HCT116 (cell line): Measurements from ENCODE around the gene ZCCHC3. TPM values are rescaled to one million over a fixed set of nuclear protein-coding genes. Genes with fewer than 3 reads are reported as not detected.

ENCODE experiments used
- ATAC-seq: fragments of 200-7000 bp; cut with Tn5 transposase; 2 replicates; pipeline ENCODE4 v1.9.1; 2020; ENCODE audit warnings: mild to moderate bottlenecking, moderate library complexity
- BruUV-seq: library from RNA; stranded (reverse); fragments of 400-500 nt; replicated peaks from 2 replicates; lab custom pipeline; 2021; lab: Mats Ljungman, UMichigan
- CTCF ChIA-PET: fragments of 300-600 bp; sonication (Branson Sonifier 250); formaldehyde crosslinking; loops from one replicate; lab custom pipeline; 2021; ENCODE audit warnings: antibody characterized with exemption; lab: Charles Lee
- POLR2A ChIA-PET: fragments of 300-600, 350-600 bp; sonication (Branson Sonifier 250); formaldehyde crosslinking; loops from one replicate; lab custom pipeline; 2021; ENCODE audit warnings: antibody characterized with exemption; lab: Charles Lee
- RAD21 ChIA-PET, 2 experiments: fragments of 300-600 bp; sonication (Branson Sonifier 250); formaldehyde crosslinking; loops; one replicate each; lab custom pipeline; 2023; ENCODE audit warnings: low total read pairs in 2 of 2; ENCODE audit not compliant: uncharacterized antibody in 2 of 2, unreplicated experiment in 2 of 2, low non-redundant PET in 1 of 2; lab: Charles Lee
- DNase-seq: peaks from one replicate; pipeline ENCODE4 v3.0.0-alpha.2; 2010; ENCODE audit warnings: low read depth, low spot score
- H2AFZ ChIP-seq: fragments of 200-600 bp; shearing (Covaris generic), sonication (generic); 2 replicates; pipeline ENCODE4 v1.6.1; 2017; ENCODE audit warnings: low read depth, mixed run types, mixed read lengths, antibody characterized with exemption, low read length; ENCODE audit not compliant: poor library complexity, severe bottlenecking
- H3K27ac ChIP-seq: 2 replicates; pipeline ENCODE4 v1.5.1; 2012; ENCODE audit warnings: low read depth, low read length
- H3K27me3 ChIP-seq: fragments of 200-600 bp; sonication (generic); 2 replicates; pipeline ENCODE4 v1.6.1; 2016; ENCODE audit warnings: mixed run types, low read length, mixed read lengths; ENCODE audit not compliant: insufficient read depth
- H3K36me3 ChIP-seq, 2 experiments: fragments of 200-500 bp in 1 of 2; fragments of 200-600 bp in 1 of 2; sonication (Bioruptor generic) in 1 of 2; sonication (generic) in 1 of 2; 2 replicates each; pipeline versions ENCODE4 v1.5.1 to v1.6.1; 2014 to 2016; ENCODE audit warnings: low read length in 2 of 2, inconsistent platforms in 1 of 2, mixed read lengths in 1 of 2, mixed run types in 1 of 2; ENCODE audit not compliant: insufficient read depth in 2 of 2, control insufficient read depth in 1 of 2
- H3K4me1 ChIP-seq, 2 experiments: fragments of 200-600 bp in 1 of 2; sonication (generic) in 1 of 2; 2 replicates each; pipeline versions ENCODE4 v1.5.1 to v1.6.1; 2012 to 2017; ENCODE audit warnings: low read length in 2 of 2, inconsistent platforms in 1 of 2, mild to moderate bottlenecking in 1 of 2, mixed read lengths in 1 of 2, mixed run types in 1 of 2, moderate library complexity in 1 of 2; ENCODE audit not compliant: insufficient read depth in 2 of 2, control insufficient read depth in 1 of 2
- H3K4me2 ChIP-seq: fragments of 200-600 bp; sonication (generic); 2 replicates; pipeline ENCODE4 v1.6.1; 2017; ENCODE audit warnings: mixed run types, low read length, mixed read lengths
- H3K4me3 ChIP-seq, 2 experiments: fragments of 200-600 bp in 1 of 2; sonication (generic) in 1 of 2; replicated peaks in 1 of 2; 2 replicates each; pipeline ENCODE4 v1.5.1; 2011 to 2016; ENCODE audit warnings: low read length in 2 of 2, control low read depth in 1 of 2, low read depth in 1 of 2, mild to moderate bottlenecking in 1 of 2, mixed read lengths in 1 of 2, mixed run types in 1 of 2
- H3K79me2 ChIP-seq: fragments of 200-600 bp; sonication (generic); 2 replicates; pipeline ENCODE4 v1.6.1; 2017; ENCODE audit warnings: mild to moderate bottlenecking, mixed run types, low read length, moderate library complexity, mixed read lengths; ENCODE audit not compliant: insufficient read depth
- H3K9ac ChIP-seq: fragments of 200-600 bp; sonication (generic); 2 replicates; pipeline ENCODE4 v1.6.1; 2016; ENCODE audit warnings: low read length, mixed read lengths
- H3K9me2 ChIP-seq: fragments of 200-600 bp; sonication (generic), shearing (Covaris generic); 2 replicates; pipeline ENCODE4 v1.6.1; 2017; ENCODE audit warnings: mixed run types, mild to moderate bottlenecking, moderate library complexity; ENCODE audit not compliant: insufficient read depth
- H3K9me3 ChIP-seq, 2 experiments: fragments of 200-500 bp in 1 of 2; fragments of 200-600 bp in 1 of 2; sonication (Bioruptor generic) in 1 of 2; sonication (generic) in 1 of 2; 2 replicates each; pipeline ENCODE4 v1.6.1; 2014 to 2017; ENCODE audit warnings: low read length in 2 of 2, mixed read lengths in 2 of 2, inconsistent platforms in 1 of 2, low read depth in 1 of 2, mild to moderate bottlenecking in 1 of 2, mixed run types in 1 of 2, moderate library complexity in 1 of 2; ENCODE audit not compliant: control insufficient read depth in 1 of 2, insufficient read depth in 1 of 2
- H4K20me1 ChIP-seq: fragments of 200-600 bp; sonication (generic), shearing (Covaris generic); 2 replicates; pipeline ENCODE4 v1.6.1; 2017; ENCODE audit warnings: mixed run types, mild to moderate bottlenecking, moderate library complexity; ENCODE audit not compliant: insufficient read depth
- CBX3 ChIP-seq: IDR thresholded peaks from 2 replicates; pipeline ENCODE4 v1.6.1; 2012; ENCODE audit warnings: low read depth
- CEBPB ChIP-seq: IDR thresholded peaks from 2 replicates; pipeline ENCODE4 v1.6.1; 2012; ENCODE audit warnings: low read depth
- ELF1 ChIP-seq: IDR thresholded peaks from 2 replicates; pipeline ENCODE4 v1.6.1; 2012; ENCODE audit warnings: low read depth, borderline replicate concordance
- FOSL1 ChIP-seq: IDR thresholded peaks from 2 replicates; pipeline ENCODE4 v1.6.1; 2012; ENCODE audit warnings: low read depth
- JUND ChIP-seq: IDR thresholded peaks from 2 replicates; pipeline ENCODE4 v1.6.1; 2012
- POLR2A ChIP-seq: IDR thresholded peaks from 2 replicates; pipeline ENCODE4 v1.7.0; 2011; ENCODE audit warnings: borderline replicate concordance; ENCODE audit not compliant: insufficient read depth, insufficient read length; ENCODE audit errors: extremely low read depth
- POLR2AphosphoS5 ChIP-seq: IDR thresholded peaks from 2 replicates; pipeline ENCODE4 v1.6.1; 2011; ENCODE audit warnings: mild to moderate bottlenecking, low read depth, low read length, moderate library complexity
- SRF ChIP-seq: IDR thresholded peaks from 2 replicates; pipeline ENCODE4 v1.6.1; 2012; ENCODE audit warnings: low read depth
- ZFX ChIP-seq: fragments of 450-650 bp; IDR thresholded peaks from 2 replicates; pipeline ENCODE4 v1.6.1; 2017
- ZNF274 ChIP-seq: fragments of 200-500 bp; sonication (Bioruptor generic); IDR thresholded peaks from 2 replicates; pipeline ENCODE4 v1.6.1; 2014; ENCODE audit warnings: mild to moderate bottlenecking, low read depth, low read length, inconsistent platforms
- intact Hi-C: fragments of 100-400 bp; cut with micrococcal nuclease; formaldehyde crosslinking; loops from 2 replicates; pipeline ENCODE4 v1.10.0; 2022
- total RNA-seq: library from RNA; stranded (reverse); gene quantifications from one replicate; pipeline ENCODE4 v1.2.1, GENCODE V29; 2021; ENCODE audit not compliant: unreplicated experiment
- TF ChIP-seq, protein P1 (sequence below): IDR thresholded peaks from 2 replicates; pipeline ENCODE4 v1.6.1; 2011; ENCODE audit warnings: mild to moderate bottlenecking, low read length, moderate library complexity; ENCODE audit not compliant: insufficient replicate concordance; ENCODE audit errors: extremely low read depth
- TF ChIP-seq, protein P2 (sequence below), 3 experiments: fragments of 200-600 bp in 1 of 3; sonication (generic) in 1 of 3; IDR thresholded peaks in 2 of 3; conservative IDR thresholded peaks in 1 of 3; 2 replicates each; pipeline ENCODE4 v1.5.1; 2012 to 2017; ENCODE audit warnings: low read depth in 2 of 3, low read length in 2 of 3, antibody characterized with exemption in 1 of 3, borderline replicate concordance in 1 of 3, control low read depth in 1 of 3, mild to moderate bottlenecking in 1 of 3, mixed read lengths in 1 of 3, mixed run types in 1 of 3, moderate library complexity in 1 of 3; ENCODE audit not compliant: insufficient read depth in 1 of 3

Gene ZCCHC3
- total RNA-seq, 1 experiment from 2014 or later = 19.3 TPM

DNA sequence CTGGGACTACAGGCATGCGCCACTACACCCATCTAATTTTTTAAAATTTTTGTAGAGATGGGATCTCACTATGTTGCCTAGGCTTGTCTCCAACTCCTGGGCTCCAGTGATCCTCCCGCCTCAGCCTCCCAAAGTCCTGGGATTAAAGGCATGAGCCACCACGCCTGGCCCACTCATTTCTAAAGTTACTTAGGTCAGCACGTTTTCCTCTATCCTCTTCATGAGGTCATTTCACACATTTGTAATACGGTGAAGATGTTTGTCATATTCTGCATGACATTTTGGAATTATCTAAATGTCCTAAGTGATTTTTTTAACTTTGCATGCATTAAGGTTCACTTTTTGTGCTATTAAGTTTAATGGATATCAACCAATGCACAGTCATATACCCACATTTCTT lies 16.0 kb downstream of the ZCCHC3 start:
- intact Hi-C loops = no loop called here
- H3K9ac ChIP-seq = no peak overlapping the region

DNA sequence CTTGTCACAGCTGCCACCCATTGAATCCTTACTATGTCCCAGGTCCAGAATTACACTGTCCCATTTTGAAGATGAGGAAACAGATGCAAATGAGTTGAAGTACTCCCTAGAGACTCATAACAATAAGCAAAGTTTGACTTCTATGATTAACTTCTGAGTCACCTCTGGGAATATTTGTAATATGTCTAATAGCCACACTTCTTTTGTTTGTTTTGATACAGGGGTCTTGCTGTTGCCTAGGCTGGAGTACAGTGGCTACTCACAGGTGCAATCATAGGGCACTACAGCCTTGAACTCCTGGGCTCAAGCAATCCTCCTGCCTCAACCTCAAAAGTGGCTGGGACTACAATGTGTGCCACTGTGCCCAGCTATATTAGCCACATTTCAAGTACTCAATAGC lies 16.6 kb downstream of the ZCCHC3 start:
- H3K36me3 ChIP-seq = no peaks in the 10 kb centered on the region
- no peak overlapping the region for H2AFZ ChIP-seq
- H3K79me2 ChIP-seq = no peaks in the 10 kb centered on the region
- ATAC-seq = no peak
- no TSS peak for BruUV-seq
- RAD21 ChIA-PET = no interaction called here
- TF ChIP-seq POLR2A (no peak), SRF (no peak), ZNF274 (no peak), ELF1 (no peak), CEBPB (no peak), CBX3 (no peak), FOSL1 (peak; percentile 46; the same call in 1 of the 2 replicates), JUND (0 out of 2 replicates have a peak, but pooled peaks have one; percentile 18), POLR2AphosphoS5 (no peak)
- TF ChIP-seq, protein P1, sequence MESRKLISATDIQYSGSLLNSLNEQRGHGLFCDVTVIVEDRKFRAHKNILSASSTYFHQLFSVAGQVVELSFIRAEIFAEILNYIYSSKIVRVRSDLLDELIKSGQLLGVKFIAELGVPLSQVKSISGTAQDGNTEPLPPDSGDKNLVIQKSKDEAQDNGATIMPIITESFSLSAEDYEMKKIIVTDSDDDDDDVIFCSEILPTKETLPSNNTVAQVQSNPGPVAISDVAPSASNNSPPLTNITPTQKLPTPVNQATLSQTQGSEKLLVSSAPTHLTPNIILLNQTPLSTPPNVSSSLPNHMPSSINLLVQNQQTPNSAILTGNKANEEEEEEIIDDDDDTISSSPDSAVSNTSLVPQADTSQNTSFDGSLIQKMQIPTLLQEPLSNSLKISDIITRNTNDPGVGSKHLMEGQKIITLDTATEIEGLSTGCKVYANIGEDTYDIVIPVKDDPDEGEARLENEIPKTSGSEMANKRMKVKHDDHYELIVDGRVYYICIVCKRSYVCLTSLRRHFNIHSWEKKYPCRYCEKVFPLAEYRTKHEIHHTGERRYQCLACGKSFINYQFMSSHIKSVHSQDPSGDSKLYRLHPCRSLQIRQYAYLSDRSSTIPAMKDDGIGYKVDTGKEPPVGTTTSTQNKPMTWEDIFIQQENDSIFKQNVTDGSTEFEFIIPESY = no peak
- TF ChIP-seq, protein P2, sequence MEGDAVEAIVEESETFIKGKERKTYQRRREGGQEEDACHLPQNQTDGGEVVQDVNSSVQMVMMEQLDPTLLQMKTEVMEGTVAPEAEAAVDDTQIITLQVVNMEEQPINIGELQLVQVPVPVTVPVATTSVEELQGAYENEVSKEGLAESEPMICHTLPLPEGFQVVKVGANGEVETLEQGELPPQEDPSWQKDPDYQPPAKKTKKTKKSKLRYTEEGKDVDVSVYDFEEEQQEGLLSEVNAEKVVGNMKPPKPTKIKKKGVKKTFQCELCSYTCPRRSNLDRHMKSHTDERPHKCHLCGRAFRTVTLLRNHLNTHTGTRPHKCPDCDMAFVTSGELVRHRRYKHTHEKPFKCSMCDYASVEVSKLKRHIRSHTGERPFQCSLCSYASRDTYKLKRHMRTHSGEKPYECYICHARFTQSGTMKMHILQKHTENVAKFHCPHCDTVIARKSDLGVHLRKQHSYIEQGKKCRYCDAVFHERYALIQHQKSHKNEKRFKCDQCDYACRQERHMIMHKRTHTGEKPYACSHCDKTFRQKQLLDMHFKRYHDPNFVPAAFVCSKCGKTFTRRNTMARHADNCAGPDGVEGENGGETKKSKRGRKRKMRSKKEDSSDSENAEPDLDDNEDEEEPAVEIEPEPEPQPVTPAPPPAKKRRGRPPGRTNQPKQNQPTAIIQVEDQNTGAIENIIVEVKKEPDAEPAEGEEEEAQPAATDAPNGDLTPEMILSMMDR (IDR thresholded peaks at IDR 0.05 in 2 of 3, conservative IDR thresholded peaks at IDR 0.05 in 1 of 3; ENCODE audit: borderline replicate concordance in 1 of 3, insufficient read depth in 1 of 3, low read depth in 2 of 3, low read length in 2 of 3) = no peak
- TF ChIP-seq, all 23 proteins: peak for 2
- Histone ChIP-seq H4K20me1 (no peaks in the 10 kb centered on the region), H3K4me3 (no peak overlapping the region), H3K4me2 (peak overlapping the region; percentile 19; the same call in 1 of the 2 replicates), H3K27me3 (no peaks in the 10 kb centered on the region), H3K9ac (no peak overlapping the region), H3K9me2 (no peaks in the 10 kb centered on the region), H3K9me3 (no peaks in the 10 kb centered on the region), H3K4me1 (peaks cover 0 to 8% of the 10 kb centered on the region in 2 experiments; a peak in 2 of 4 replicates), H3K27ac (no peak overlapping the region)
- ChIA-PET CTCF (no interaction called here), POLR2A (no interaction called here)
- intact Hi-C loops = no loop called here
- no peak for DNase-seq

More for the DNA sequence above, 16.0 kb downstream of the ZCCHC3 start:
- no peak overlapping the region for H3K4me2 ChIP-seq
- no peaks in the 10 kb centered on the region for H3K36me3 ChIP-seq
- BruUV-seq = no TSS peak
- ChIA-PET RAD21 (no interaction called here), CTCF (no interaction called here), POLR2A (no interaction called here)
- peaks cover 0 to 8% of the 10 kb centered on the region in 2 experiments; a peak in 2 of 4 replicates for H3K4me1 ChIP-seq
- ATAC-seq = no peak
- no peak for DNase-seq
- H2AFZ ChIP-seq = no peak overlapping the region
- H3K9me2 ChIP-seq = no peaks in the 10 kb centered on the region
- H3K79me2 ChIP-seq = no peaks in the 10 kb centered on the region
- no peak overlapping the region for H3K27ac ChIP-seq
- H3K27me3 ChIP-seq = no peaks in the 10 kb centered on the region
- no peak overlapping the region for H3K4me3 ChIP-seq
- no peaks in the 10 kb centered on the region for H4K20me1 ChIP-seq
- no peaks in the 10 kb centered on the region for H3K9me3 ChIP-seq
- TF ChIP-seq CEBPB (no peak), SRF (no peak), ZFX (no peak)
